ENCODE results near the gene RFX3.

Gene RFX3

DNA sequence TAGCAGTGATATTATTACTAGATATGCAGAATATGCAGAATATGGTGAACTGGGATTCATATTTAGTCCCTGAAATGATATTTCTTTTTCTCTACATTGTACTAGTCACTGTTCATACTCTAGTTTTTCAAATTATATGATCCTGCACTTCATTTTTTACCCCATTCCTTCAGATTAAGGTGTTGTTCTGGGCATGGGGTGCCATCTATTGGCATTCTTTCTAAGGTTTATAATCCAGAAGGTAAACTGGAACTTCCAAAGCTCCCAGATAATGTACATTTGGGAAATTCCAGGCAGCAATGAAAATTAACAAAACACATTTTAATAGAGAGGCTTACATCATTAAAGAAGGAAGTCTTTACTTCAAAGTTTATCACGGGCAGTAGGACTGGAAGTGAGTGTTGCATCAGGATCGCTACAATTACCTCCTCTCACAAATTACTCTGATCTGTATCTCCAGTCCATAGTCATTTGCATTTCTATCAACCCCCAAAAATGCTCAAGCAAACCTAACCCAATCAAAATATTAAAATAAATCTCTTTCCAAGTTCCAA is 12.5 kb downstream of the RFX3 start:
- no peak for DNase-seq (ENCODE audit: low read depth)

DNA sequence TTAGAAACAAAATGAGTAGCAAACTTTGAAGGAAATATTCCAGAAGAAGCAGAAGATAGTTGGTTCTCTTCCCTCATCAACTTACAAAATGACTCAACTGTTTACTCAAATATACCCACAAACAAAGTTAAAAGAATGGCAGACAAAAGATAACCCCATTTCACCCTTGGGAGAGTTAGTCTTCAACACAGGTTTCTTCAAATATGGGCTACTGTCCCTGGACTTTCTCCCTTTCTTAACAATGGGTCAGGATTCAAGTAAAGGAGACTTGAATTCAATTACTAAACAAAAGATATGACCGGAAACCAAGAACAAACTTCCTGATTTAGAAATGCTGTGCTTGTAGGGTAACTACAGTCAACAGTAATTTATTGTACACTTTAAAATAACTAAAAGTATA is 14.2 kb downstream of the RFX3 start:
- no peak for DNase-seq (ENCODE audit: low read depth)

DNA sequence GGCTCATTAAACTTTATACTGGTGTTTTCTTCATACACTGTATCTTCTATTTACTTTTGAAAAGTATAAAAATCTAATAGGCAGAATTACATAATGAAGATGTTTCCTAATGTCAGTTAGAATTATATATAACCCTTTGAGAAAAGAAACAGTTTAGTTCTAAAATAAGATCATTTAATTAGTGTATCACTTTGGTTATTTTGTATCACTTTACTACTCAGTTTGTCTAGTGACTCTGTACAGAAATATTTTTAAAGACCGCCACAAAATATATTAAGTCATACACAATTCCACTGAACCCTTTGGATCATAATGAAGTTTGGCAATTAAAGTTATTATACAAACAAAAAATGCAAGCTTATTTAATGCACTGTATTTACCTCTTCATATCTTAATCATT is 15.0 kb downstream of the RFX3 start:
- DNase-seq (ENCODE audit: low read depth) = no peak

DNA sequence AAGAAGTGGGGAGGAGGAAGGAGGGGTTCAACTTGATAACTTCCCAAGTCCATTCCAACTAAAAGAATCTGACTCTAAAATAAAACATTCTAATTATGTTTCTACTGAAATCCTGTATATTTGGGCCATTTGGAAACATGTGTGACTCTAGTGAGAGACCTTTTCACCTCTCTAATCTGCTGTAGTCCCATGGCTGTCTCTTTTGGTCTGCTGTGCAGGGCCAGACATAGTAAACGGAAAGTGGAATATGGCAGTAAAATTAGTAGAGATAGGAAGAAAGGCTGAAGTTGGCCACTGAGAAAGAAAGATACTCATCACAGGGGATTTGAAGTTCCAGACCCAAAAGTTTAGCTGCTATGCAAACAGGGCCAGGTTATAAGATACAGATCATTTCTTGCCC is 15.9 kb downstream of the RFX3 start:
- no peak for DNase-seq (ENCODE audit: low read depth)

DNA sequence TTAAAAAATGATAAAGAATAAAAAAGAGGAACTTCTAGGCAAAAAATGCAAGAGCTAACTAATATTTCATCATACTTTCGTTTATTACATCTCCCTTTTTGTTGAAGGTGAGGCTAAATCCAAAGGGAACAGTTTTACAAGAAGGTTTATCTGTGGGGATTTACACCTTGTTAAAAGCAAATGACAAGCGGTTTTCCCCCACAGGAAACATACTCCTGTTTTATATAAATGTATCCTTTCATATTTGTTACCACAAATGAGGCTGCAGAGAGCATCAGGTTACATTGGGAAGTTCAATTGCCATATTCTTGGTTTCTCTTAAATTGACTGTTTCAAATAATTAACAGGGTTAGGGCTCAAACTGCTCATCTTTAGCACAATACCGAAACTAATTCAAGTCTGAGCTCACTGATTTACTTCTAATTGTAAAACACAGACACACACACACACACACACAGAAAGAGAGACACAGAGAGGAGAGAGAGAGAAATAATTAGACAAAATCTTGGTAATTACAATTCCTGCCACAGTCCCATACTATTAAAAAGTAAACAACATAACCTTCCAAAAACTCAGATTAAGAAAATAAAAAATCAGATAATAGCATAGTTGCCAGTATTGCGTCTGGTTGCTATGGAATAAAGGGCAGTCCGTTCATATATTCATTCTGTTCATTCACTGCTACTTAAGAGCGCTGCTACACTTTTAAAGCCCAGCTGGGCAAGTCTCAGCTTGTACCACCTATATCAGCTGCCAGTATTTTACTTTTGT is 17.1 kb downstream of the RFX3 start:
- no peak for DNase-seq (ENCODE audit: low read depth)

DNA sequence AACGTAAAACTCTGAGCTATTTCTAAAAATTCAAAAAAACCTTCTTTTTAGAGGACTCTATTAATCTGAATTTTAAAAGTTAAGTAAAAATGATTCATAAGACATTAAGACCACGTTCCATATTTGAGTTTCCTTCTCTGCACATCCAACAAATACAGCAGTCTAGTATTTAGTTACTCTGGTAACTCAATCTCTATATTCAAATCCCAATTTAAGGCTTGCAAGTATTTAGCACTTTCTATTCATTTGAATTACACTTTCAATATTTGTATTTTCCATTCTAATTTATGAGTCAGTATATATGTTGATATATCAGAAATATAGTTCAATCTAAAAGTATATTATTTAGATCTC is 17.7 kb downstream of the RFX3 start:
- no peak for DNase-seq (ENCODE audit: low read depth)

DNA sequence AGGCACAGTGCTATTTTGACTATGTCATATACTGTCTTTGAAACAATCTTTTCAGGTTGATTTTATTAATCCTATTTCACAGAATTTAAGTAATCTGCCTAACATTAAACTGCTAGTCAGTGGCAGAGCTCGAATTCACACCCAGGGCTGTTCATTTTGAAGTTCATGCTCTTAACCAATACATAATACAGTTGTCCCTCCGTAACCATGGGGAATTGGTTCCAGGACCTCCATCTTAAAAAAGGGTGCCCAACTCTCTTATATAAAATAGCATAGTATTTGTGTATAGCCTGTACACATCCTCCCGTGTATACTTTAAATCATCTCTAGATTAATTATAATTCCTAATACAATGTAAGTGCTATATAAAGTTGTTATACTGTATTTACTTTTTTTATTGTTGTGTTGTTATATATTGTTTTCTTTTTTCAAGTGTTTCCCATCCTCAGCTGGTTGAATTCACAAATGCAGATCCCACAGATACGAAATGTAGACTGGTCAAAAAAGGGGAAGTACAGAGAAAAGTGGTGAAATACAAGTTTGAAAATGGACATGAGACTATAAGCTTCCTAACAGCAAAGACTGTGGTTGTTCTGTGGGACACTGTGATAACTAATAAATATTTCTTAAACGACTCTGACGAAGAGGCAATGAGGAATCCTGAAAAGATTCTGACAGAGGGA is 18.3 kb downstream of the RFX3 start:
- DNase-seq (ENCODE audit: low read depth) = no peak

DNA sequence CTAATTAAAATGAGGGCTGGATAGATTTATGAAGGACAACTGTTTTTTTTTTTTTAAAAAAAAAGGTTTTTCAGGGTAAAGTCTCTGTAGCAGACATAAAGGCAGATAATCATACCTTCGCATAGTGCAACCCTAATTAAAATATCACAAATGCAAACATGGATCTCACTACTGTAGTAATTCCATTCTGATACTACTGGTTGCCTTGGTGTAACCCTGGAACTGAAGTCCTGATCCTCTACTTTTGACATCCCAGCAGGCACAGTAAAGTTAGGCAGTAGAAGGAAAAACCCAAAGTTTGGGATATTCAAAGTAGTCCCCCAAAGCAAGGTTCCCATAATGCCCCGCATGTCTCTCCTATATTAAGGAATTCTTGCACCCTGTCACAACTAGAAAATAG is 19.6 kb downstream of the RFX3 start:
- no peak for DNase-seq (ENCODE audit: low read depth)

DNA sequence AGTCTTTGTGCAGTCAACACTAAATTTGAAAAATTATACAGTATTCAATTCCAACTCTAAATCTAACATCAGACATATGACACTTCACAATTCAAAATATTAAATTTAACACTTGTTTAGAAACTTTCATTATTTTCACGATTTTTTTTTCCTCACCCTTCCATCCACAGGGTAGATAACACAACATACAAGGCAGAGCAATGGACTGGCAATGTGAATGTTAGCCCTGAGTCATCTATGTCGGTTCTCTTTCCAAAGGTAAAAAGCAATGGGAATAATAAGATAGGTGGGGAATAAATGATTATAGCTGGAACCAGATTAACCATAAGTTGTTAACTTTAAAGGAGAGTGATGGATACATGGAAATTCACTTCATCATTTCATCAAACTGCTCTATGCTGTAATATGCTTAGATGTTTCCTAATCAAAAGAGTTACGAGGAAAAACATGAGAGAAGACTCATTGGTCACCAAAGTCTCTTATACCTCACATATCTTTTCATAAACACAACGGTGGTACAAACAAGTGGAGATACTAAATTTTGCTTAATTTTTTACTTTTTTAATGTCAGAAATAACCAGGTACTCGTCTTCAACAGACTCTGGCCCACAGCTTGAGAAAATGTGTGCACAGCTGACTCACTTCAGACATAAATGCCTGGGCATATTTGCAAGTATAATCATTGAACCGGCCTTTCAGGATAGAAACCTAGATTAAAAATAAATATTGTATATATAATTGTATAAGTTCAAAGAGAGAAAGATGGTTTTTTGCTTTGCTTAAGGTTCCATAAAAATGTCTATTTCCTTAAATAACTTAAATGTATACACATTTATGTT is 23.0 kb downstream of the RFX3 start:
- DNase-seq (ENCODE audit: low read depth) = no peak

DNA sequence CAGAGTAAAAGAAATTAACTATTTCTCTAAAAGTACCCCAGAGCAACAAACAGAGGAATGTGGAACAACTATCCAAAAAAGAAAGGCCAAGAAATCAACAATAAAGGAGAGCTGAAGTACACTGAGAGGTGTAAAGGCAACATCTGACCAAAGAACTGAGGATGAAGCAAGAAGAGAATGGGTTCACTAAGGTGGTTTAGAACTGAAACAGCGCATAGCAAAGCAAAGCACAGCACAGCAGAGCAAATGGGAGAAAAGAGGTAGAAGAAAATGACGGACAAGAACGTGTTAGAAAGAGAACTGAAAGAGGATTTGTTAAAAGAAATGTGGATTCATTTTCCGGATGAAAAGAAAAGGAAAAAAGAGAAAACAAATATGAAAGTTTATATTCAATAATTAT is 25.8 kb downstream of the RFX3 start:
- no peak for DNase-seq (ENCODE audit: low read depth)

DNA sequence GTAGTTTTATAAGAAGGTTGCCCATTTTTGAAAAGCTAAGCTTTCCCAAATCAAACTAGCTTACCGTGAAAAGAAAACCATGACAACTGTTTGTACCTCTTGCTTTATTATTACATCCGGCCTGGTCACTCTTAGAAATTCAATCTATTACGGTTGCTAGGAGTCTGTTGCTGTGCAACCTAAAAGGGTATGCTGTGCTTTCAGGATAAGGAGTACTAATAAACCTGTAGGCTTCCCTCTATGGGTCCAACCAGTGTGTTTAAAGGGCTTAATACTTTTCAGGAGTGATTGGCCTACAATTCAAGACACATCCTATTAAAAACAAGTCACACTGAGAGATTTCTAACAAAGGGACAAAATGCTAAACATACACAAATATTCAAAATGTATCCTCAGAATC is 27.1 kb downstream of the RFX3 start:
- DNase-seq (ENCODE audit: low read depth) = no peak

DNA sequence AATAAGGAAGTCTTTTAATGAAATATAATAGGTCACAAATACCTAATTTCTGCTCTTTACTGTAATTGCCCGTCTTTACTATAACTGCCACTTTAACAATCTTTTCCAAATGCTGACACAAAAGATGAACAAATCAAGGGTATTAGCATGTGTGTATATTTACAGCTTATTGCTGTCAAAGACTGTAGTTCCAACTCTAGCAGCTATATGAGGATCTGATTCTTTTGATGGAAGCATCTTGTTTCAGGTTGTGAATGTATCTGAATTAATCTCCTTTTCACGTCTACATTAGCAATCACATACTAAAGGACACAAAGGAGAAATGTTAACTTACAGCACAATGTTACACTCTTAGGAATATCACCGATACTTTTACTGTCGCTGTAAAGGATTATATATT is 27.9 kb downstream of the RFX3 start:
- no peak for DNase-seq (ENCODE audit: low read depth)

DNA sequence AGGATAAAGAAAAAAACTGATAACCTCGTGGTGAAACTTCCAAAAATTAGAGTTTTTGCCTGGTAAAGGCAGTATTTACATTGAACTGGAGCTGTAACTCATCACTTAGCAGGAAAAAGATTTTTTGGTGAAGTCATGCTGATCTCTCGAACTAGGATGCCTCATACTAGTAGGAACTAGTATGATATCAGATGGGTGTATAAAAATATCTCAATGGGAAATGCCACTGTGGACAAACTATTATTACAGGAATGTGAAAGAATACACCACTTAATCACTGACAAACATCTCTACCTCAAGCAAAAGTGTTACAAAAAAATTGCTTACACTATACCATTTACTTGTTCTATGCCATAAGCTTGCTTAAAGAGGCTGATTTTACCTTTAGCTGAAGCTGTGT is 28.4 kb downstream of the RFX3 start:
- no peak for DNase-seq (ENCODE audit: low read depth)

DNA sequence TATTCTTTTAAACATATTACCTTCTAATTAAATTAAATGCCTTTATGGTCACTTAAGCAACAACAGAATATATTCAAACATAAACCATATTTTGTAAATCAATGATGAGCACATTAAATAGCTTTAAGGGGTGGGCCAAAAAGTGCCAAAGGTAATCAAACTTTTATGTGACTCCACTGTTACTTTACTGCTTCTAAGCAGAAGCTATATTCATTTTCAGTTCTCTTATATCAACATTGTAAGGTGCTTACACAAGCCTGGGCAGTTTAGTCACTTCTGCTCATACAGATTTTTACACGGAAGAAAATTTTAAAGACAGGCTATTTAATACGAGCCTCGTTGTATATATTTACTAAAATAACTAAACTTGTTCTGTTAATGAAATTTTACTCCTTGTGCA is 29.9 kb downstream of the RFX3 start:
- DNase-seq (ENCODE audit: low read depth) = no peak

DNA sequence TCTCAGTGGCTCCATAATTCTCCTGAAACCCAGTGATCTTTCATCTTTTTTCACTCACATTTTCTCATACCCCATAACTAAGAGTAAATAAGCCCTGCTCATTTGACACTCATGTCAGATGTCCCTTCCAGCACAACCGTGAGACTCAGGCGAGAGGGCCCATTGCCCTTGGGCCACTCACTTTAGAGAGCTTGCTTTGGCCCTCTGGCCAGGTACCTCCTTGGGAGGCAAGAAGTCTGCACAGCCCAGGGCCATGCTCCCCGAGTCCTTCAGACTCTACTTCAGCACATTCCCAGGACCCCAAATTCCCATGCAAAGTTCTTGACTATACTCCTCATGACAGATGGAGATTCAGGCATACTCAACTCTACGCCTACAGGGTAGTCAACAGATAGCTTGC is 33.6 kb downstream of the RFX3 start:
- no peak for DNase-seq (ENCODE audit: low read depth)

DNA sequence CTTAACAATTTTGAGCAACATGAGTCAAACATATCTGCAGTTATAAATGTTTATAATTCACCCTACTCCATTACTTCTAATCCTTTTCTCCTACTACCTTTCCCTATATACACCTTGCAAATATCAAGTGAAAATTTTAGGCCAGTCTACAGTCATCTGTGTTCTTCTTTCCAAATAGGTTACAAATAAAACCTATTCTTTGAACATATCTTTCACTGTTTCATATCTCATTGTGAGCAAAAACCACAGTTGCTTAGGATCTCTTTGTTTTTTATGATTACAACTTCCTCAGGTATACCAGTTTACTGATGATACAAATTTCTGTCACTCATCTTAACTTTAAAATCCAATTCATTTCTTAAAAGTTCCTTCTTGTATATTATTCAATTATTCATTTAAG is 34.4 kb downstream of the RFX3 start:
- no peak for DNase-seq (ENCODE audit: low read depth)

DNA sequence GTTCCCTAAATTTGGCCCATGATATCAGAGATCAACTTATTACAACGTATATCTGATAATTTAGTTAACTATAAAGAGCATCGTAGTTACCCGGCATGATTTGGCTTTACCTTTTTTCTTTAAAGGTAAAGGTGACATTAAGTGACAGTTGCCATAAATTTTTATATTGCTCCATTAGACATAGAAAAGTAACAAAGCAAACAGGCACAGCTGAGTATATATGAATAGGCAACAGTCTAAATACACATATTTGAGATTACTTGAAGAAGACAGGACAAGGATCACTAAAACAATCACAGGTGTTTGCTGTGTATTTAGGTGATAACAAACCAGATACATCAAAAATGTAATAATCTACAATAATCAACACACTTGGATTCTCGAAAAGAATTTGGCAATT is 34.8 kb downstream of the RFX3 start:
- DNase-seq (ENCODE audit: low read depth) = no peak

DNA sequence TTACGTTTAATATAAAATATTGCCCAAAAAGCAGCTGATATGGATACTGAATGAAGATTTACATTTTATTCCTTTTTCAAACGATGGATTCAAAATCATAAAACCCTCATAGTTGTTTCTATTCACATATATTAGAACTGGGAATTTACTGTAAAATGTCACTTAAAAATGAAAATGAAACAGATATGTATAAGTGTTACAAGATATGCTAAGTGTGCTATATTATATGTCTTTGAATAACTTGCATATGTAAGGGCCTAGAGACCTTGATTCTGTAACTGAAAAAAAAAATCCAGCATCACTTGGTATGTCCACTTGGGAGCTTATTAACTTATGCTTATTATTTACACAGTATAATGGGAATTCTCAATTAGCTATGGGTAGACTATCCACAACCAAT is 43.2 kb downstream of the RFX3 start:
- DNase-seq (ENCODE audit: low read depth) = no peak

DNA sequence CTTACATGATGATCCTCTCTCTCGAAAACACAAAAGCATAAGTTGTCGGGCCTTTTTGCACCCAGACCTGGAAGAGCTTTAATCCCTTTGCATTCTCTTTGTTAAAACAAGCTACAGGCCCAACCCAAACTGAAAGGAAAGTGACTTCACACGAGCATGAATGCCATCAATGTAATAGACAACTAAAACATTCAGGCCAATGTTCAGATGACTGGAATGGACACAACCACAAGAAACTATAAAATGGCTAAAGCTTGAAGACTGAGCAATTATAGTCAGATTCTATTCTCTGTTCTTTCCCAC is 45.5 kb downstream of the RFX3 start:
- DNase-seq (ENCODE audit: low read depth) = no peak

DNA sequence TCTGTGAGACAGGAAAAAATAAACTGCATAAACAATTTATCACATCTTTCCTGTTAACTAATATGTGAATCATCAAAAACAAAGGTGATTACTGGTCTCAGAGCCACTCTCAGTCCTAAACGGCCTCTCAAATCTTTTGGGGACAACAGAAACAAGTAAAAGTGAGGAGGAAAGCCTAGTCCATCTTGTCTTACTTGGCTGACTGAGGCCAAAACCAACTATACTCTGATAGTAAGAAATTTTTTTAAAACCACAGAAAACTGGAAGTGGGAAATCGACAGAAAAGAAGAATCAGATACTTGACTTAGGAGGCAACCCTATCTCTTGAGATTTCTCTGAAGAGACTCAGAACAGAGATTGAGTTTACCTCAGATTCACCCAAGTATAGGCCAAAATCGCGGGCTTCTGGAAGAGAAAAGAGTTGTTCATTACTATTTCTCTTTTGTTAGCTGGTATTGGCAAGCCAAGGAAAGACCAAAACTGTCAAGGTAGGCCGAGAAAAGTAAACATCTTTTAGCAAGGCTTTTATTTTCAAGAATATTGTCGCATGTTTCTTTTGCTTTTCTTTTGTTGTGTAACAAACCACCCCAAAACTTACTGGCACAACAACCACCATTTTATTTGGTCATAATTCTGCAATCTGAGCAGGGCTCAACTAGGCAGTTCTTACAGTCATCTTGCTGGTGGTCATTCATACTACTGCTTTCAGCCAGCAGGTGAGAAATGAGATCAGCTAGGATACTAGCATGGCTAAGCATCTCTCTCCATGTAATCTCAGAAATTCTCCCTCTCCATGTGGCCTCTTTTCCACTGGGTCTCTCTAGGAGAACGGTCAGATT is 46.1 kb downstream of the RFX3 start:
- no peak for DNase-seq (ENCODE audit: low read depth)

DNA sequence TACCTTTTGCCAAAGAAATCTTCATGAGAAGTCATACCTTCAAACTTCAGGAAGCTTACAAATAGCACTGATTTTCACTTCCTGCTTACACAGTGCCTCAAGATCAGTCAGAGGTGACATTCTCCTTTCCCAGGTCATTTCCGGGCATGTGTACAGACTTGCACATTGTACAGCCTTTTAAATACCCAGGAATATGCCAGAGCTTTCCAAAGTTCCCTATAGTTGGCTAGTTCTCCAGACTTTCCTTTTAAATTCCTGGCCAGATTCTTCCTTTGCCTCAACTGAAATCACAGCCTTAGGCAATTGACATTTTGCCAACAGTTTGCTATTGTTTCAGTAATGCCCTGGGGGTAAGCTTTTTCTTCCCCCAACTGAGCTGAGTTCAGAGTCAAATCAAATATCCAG is 47.2 kb downstream of the RFX3 start:
- no peak for DNase-seq (ENCODE audit: low read depth)

DNA sequence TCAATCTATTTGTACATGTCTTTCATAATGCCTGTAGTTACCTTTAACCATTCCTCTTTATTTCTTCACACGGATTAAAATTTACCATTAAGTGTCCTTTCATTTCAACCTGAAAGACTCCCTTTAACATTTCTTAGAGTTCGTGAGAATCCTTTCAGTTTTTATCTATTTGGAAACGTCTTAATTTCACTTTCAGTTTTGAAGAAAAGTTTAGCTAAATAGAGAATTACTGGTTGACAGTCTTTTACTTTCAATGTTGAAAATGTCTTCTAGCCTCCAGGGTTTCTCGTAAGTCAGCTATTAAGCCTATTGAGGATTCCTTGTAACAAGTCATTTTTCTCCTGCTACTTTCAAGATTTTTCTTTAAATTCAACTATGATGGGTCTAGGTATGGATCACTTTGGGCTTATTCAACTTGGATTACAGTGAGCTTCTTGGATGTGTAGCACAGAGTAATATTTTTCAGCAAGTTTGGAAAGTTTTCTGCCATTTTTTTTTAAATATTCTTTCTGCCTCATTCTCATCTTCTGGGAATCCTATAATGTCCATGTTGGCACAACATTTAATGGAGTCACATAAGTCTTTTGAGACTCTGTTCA is 48.5 kb downstream of the RFX3 start:
- DNase-seq (ENCODE audit: low read depth) = no peak

Measured in activated T-helper 1 cell treated with Interleukin-2 at 50 U/mL for 16 hours (primary cell).